Activated T-cell treated with anti-CD3 and anti-CD28 coated beads, Interleukin-2, amount 50 U/mL, for 48 hours (primary cell): Measurements from ENCODE around the gene DST.

Experiments used
- DNase-seq, 2 experiments: peaks; one replicate each; pipeline ENCODE4 v3.0.0-alpha.2; 2020

DST gene

GRCh38 chr6:56660381-56660730, 17.7 kb upstream of the DST start:
- DNase-seq = no peak

DNA sequence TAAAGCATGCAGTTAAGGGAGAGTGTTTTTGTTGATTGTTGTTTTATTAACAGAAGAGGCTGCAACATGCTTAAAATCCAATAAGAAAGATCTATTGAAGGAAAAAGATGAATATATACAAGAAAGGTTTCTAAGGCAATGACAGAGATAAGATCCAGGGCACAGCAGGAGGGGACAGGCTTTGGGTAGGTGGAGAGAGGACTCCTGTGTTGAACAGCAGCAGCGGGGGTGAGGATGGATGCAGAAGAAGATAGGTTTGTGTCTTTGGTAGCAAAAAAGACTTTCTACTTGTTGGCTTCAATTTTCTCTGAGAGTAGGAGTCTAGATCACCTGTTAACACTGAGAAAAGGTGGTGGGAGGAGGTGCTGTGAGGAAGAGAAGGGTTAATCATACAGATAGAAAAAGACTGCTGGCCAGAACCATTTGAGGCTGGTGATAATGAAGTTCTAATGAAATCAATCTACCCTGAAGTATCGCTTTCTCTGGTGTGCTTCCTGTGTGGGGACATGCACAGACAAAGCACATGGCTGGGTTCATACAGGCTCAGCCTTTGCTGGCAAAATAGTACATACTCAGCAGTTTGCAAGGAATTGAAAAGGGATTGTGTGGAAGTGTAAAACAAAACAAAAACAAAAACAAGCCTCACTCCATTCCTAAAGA, 17.2 kb upstream of the DST start:
- no peak for DNase-seq

GRCh38 chr6:56658326-56658725, 15.6 kb upstream of the DST start:
- DNase-seq = no peak

DNA sequence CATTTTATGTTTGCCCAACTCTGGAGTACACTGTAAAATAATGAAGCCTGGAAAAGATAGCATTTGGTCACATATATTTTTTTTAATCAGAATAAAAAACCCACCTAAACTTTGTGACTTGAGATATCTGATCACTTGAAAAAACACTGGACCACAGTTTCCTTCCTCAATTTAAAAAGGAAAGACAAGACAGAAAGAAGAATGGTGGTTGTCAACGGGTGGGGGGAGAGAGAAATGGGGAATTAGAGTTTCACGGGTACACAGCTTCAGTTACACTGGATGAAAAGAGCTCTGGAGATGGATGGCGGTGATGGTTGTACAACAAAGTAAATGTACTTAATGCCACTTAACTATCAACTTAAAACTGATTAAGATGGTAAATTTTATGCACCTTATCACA, 14.7 kb upstream of the DST start:
- no peak for DNase-seq

DNA sequence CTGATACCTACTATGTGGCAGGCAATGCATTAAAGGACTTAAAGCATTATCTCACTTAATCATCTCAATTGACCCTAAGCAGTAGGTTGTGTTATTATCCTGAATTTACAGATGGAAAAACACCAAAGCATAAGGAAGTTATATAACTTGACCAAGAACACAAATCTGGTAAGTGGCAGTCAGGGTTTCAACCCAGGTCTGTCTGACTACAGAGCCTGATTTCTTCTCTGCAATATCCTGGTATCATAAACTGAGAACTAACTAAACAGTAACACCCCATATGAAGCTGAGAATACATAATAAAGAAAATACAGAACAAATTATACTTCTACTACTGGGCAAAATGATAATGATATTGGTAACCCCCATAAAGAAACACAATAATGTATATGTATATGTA, 13.8 kb upstream of the DST start:
- no peak for DNase-seq

DNA sequence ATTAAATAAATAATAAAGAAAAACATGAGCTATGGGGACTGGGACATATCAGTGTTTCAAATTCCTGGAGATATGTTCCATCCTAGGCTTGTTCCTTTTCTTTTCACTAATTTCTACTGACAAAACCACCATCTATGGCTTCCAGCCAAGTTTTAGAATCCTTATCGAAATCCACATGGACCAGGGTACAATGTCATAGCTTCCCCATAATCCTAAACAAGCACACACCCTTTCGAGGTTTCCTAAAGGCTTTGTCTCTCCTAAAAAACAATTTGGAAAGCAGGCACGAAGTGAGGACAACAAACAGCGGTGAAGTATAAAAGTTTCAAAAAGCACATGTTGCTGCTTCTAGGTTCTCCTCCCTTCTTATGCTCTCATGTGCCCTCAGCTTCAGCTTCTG, 13.3 kb upstream of the DST start:
- DNase-seq = no peak

- DNase-seq = no peak
These were observed 12.6 kb upstream of the DST start for GRCh38 chr6:56655249-56655648.

DNA sequence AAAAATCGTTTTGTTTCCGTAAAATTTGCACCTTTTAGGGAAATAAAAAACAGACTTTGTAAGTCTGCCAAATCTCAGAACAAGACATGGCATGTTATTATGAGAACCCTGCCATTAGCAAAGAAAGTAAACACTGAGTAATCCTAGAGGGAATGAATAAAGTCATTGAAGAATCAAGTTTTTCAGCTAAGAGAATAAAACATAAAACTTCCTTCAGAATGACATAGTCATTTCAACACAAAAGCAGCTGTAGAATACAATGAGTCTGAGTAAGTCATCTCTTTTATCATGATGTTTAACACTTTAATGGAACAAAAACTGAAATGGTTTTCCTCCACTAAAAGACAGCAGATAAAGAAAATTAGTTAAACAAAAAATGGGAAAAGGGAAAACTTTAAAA, 10.3 kb upstream of the DST start:
- no peak for DNase-seq

- DNase-seq = no peak
These were observed 9.5 kb upstream of the DST start for GRCh38 chr6:56652231-56652630.

GRCh38 chr6:56650191-56650590, 7.5 kb upstream of the DST start:
- no peak for DNase-seq

DNA sequence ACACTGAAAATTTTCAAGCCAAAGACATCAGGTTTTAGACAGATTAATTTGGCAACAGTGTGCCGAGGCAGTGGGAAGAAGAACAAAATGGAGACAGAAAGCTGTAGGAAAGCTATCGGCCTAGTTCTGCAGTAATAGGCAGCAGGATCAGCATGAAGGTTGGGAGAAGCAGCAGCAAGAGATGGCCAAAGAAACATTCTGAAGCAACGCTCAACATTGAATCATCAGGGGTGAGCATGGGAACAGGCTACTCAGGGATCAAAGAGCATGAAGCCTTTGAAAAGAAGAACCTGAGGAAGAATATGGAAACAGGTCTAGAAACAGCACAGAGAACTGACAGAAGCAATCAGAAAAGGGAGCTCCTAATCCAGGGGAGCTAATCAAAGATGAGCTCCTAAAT, 7.1 kb upstream of the DST start:
- no peak for DNase-seq

- DNase-seq = no peak
These were observed 6.5 kb upstream of the DST start for GRCh38 chr6:56649053-56649769.

DNA sequence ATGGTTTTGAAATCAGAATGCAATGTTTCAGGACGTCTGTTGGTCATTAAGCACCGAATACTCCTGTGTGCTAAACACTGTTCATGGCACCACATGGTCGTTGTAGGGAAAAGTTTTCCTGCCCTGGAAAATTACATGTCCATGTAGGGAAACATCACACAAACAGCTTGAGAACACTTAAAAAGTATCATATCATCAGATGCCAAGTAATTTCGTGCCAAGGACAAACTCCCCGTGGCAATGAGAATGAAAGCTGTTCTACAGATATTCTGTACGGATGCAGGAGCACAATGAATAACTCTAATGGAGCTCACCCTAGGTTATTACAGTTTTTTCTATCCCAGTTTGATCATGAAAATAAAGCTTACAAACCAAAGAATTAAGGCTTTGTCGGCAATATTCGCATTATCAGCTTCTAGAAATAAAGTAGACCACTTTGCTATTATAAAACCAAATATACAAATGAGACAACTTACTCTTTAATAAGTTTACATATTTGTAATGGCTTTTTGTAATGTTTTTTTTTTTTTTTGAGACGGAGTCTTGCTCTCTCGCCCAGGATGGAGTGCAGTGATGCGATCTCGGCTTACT, 4.6 kb upstream of the DST start:
- DNase-seq = no peak

DNA sequence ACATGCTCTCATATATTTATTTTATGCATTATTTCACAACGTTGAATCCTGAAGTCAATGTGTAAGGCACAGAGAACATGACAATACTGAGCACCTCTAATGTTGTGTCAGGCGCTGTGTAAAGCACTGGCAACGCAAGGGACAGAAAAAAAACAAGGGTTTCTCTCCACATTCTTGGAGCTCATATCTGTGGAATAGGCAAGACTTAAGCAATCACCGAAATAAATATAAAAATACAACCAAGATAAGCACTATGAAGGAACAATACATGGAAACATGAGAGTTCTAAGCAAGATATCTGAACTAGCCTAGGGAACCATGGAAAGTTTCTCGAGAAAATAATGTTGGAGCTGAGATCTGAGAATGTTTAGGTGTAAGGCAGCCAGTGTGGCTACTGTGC, 1.7 kb upstream of the DST start:
- DNase-seq = no peak

DNA sequence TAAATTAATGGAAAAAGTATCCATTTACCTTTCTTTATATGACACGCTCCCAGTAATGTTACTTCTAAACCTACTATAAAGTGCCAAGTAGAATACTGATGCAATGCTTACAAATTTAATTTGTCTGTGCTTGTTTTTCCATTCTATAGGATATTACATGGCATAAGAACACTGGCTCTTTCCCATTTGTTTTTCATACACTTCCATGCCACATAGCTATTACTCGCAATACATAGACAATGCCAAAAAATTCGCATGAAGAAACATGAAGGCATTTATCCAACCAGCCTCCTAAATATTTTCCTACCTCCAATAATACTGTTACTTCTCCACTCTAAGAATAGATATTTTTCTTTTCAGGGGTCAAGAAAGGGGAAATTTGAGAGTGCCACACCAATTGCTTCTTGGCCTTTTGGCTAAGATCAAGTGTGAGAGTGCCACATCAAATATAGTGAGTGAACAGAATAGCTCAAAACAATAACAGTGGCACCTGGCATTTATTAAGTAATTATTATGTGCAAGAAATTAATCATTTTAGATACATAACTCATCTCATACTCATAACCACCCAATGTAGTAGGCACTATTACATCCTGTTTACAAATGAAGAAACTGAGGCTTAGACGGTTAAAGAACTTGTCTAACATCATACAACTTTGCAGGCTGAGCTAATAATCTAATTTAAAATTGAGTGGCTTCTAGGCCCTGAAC, 845 bp upstream of the DST start:
- DNase-seq = no peak

DNA sequence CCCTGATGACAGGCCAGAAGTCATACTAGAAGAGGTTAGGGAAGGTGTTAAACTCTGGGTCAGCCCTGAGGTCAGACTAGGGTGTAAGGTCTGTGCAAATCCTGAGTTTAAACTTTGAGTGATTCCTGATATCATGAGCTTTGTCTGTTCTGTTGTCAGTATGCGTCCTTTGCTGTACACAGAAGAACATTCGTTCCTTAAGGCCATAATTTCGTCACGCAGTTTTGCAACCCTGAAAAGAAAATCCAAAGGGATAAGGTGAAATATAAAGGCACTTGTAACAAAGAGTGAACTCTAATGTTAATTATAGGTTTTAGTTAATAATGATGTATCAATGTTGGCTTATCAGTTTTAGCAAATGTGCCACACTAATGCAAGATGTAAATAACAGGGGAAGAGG, 2.3 kb downstream of the DST start:
- no peak for DNase-seq

DNA sequence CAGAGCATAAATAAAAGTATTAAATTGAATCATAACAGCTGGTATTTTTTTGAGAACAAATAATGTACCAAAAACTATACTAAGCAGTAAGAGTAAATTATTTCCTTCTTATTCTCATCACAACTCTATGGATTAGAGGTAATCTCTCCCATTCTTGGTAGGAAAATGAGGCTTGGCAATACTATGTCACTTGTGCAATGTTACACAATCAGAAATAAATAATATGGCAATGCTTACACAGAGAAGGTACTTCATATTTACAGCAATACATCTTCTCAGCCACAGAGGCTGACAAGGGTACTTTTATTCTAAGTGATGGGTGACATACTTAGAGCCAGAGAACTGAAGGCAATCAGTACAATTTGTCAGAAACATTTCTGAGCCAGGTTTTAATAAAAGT, 3.9 kb downstream of the DST start:
- no peak for DNase-seq

DNA sequence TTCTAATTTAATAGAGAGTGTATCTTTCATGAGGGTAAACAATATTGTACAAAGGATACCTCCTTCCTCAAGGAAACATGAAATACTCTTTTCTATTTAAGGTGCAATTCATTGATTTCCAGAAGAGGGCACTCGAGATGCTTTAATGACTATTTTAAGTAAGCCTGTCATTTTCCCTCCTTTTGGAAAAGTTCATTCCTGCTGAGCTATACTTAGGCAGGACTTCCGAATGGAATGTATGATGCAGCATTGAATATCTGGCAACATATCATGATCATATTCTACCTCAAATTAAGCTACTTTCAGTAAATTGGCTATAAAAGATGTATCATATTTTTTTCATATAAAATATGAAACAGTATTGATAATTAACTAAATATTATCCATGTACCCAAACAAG, 5.0 kb downstream of the DST start:
- DNase-seq = no peak

GRCh38 chr6:56628105-56628504, 14.6 kb downstream of the DST start:
- DNase-seq = no peak

DNA sequence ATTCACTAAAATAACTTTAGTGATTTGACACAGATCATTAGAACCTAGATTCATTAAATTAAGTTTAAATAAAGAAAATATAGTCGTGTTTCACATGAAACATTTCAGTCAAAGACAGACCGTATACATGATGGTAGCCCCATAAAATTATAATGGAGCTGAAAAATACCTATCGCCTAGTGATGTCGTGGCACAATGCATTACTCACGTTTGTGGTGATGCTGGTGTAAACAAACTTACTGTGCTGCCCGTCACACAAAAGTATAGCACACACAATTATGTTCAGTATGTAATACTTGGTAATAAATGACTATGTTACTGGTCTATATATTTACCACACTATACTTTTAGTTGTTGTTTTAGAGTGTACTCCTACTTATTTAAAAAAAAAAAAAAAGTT, 17.3 kb downstream of the DST start:
- no peak for DNase-seq

GRCh38 chr6:56624728-56625069, 18.0 kb downstream of the DST start:
- DNase-seq = no peak

DNA sequence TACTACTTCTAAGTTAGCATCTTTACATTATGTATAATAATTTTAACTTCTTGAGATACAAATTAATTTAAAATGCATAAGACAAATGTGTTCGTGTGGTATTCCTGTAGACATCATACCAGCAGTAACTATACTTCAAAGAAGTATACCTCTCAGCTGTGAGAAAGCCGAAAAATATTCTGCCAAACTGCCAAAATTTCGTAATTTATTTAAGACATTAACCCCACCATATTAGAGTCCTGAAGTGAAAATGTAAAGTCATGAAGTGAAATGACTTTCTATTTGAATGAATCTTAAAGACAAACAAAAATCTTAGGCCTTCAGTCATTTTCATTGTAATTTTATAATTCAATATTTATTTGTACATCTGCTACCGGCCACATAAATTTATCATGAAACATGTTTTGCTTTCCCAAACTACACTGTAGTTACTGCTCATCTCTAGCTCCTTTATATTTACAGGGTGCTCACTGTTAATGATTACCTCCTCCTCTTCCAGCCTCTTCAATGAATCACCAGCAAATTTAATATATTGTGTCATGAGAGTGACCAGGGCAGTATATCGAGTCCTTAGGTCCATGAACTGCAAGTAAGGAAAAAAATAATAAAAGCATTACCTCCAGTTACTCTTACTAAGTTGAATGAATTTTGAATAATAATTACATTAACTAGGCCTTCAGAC, 18.5 kb downstream of the DST start:
- DNase-seq = no peak

DNA sequence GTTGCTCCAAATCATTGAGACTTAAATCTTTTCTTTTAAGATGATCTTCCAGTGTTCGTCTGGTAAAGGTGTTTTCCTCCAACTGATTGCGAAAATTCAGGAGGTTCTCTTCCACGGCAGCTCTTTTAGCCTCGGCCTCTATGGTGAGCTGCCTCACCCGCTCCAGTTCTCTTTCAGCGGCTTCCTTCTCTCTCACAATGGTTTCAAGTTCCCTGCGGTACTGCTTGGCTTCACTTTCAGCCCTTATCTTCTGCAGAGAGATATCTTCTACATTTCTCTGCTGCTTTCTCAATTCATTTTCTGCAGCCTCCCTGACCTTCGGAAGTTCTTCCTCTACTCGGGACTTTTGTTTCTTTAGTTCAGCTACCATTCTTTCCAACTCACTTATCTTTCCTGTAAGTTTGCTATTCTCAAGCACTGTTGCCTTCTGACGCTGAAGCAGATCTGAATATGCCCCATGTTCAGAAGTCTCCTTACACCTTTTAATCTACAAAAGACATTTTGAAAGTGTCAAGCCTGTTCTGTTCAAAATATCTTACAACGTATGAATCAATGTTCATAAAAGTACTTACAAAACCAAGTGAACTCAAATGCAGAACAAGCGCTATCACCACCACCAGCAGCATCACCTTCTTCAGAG, 22.3 kb downstream of the DST start:
- no peak for DNase-seq
